Ishikawa (cell line): Measurements from ENCODE around the gene PASD1.

Experiments
- EP300 ChIP-seq: IDR thresholded peaks from 2 replicates; pipeline ENCODE4 v1.6.1; 2012; ENCODE audit warnings: borderline replicate concordance
- MAX ChIP-seq: IDR thresholded peaks from 2 replicates; pipeline ENCODE4 v1.6.1; 2012
- NFIC ChIP-seq: IDR thresholded peaks from 2 replicates; pipeline ENCODE4 v1.6.1; 2012
- RAD21 ChIP-seq: IDR thresholded peaks from 2 replicates; pipeline ENCODE4 v1.6.1; 2012; ENCODE audit warnings: low read depth
- REST ChIP-seq: IDR thresholded peaks from 2 replicates; pipeline ENCODE4 v1.6.1; 2012; ENCODE audit warnings: low read depth, mild to moderate bottlenecking
- TAF1 ChIP-seq: IDR thresholded peaks from 2 replicates; pipeline ENCODE4 v1.6.1; 2012; ENCODE audit warnings: low read depth, mild to moderate bottlenecking
- TCF12 ChIP-seq: IDR thresholded peaks from 2 replicates; pipeline ENCODE4 v1.6.1; 2012; ENCODE audit warnings: low read depth
- TEAD4 ChIP-seq: IDR thresholded peaks from 2 replicates; pipeline ENCODE4 v1.6.1; 2012
- YY1 ChIP-seq: IDR thresholded peaks from 2 replicates; pipeline ENCODE4 v1.6.1; 2012; ENCODE audit warnings: low read depth
- TF ChIP-seq, protein P1 (sequence below): IDR thresholded peaks from 2 replicates; pipeline ENCODE4 v1.6.1; 2012

- TF ChIP-seq TEAD4 (no peak), EP300 (no peak), RAD21 (peak; percentile 58), TAF1 (no peak), MAX (no peak), TCF12 (no peak), NFIC (no peak), REST (no peak), YY1 (no peak)
- TF ChIP-seq, protein P1, sequence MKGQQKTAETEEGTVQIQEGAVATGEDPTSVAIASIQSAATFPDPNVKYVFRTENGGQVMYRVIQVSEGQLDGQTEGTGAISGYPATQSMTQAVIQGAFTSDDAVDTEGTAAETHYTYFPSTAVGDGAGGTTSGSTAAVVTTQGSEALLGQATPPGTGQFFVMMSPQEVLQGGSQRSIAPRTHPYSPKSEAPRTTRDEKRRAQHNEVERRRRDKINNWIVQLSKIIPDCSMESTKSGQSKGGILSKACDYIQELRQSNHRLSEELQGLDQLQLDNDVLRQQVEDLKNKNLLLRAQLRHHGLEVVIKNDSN: no peak
Observed at GRCh38 chrX:151713849-151714248, 150.4 kb downstream of the PASD1 start.
